Middle frontal gyrus (tissue), 1 donor: Measurements from ENCODE around the gene PGA3.
"Not testable (repeated sequence)": the region's sequence is repeated elsewhere in the genome, so short reads cannot be mapped to it uniquely, and the experiment has no call there.

Experiments used
- DNase-seq: peaks from one replicate; pipeline ENCODE4 v3.0.0-alpha.2; 2015; ENCODE audit warnings: low spot score; ENCODE audit errors: extremely low spot score

Gene PGA3

GRCh38 chr11:61248071-61248470, 44.8 kb downstream of the PGA3 start:
- not testable (repeated sequence) for DNase-seq

GRCh38 chr11:61249201-61249600, 45.9 kb downstream of the PGA3 start:
- not testable (repeated sequence) for DNase-seq

- DNase-seq, result not testable (repeated sequence)
Measured at GRCh38 chr11:61250796-61251765, 47.8 kb downstream of the PGA3 start.

- not testable (repeated sequence) for DNase-seq
Measured at GRCh38 chr11:61252332-61252731, 49.0 kb downstream of the PGA3 start.

GRCh38 chr11:61254403-61255025, 51.2 kb downstream of the PGA3 start:
- peak; percentile 9 for DNase-seq

- no peak for DNase-seq
Measured at GRCh38 chr11:61256710-61257482, 53.6 kb downstream of the PGA3 start.

GRCh38 chr11:61258546-61258945, 55.2 kb downstream of the PGA3 start:
- DNase-seq, result no peak

- no peak for DNase-seq
Measured at GRCh38 chr11:61259363-61259762, 56.0 kb downstream of the PGA3 start.
